Vagina (tissue), 1 donor: Measurements from ENCODE around the gene FAM110D. TPM values are rescaled to one million over a fixed set of nuclear protein-coding genes. Genes with fewer than 3 reads are reported as not detected.

Experiments used
- total RNA-seq: library from RNA; depleted of rRNA; stranded (reverse); fragments of >200 nt; gene quantifications from one replicate; pipeline ENCODE4 v1.2.3, GENCODE V29; 2016

Gene FAM110D
- total RNA-seq, 1 donor from 2014 or later, result 4.2 TPM

Other genes starting within 250 kb of the FAM110D start
- gene PAFAH2, start 161.0 kb upstream of the FAM110D start, total RNA-seq, result 7.1 TPM
- gene EXTL1, start 137.3 kb upstream of the FAM110D start, total RNA-seq, result 0.74 TPM
- not detected for gene SLC30A2, start 113.0 kb upstream of the FAM110D start, total RNA-seq
- gene TRIM63, start 91.4 kb upstream of the FAM110D start, total RNA-seq, result not detected
- 5.6 TPM for gene PDIK1L, start 47.3 kb upstream of the FAM110D start, total RNA-seq
- gene C1orf232, start 9.9 kb downstream of the FAM110D start, total RNA-seq, result not detected
- 18.7 TPM for gene ZNF593, start 10.8 kb downstream of the FAM110D start, total RNA-seq
- not detected for gene ZNF593OS, start 12.8 kb downstream of the FAM110D start, total RNA-seq
- gene CNKSR1, start 18.4 kb downstream of the FAM110D start, total RNA-seq, result 21.9 TPM
- not detected for gene CATSPER4, start 31.5 kb downstream of the FAM110D start, total RNA-seq
- gene CEP85, start 75.1 kb downstream of the FAM110D start, total RNA-seq, result 9.1 TPM
- gene SH3BGRL3, start 121.0 kb downstream of the FAM110D start, total RNA-seq, result 115 TPM
- gene UBXN11, start 147.6 kb downstream of the FAM110D start, total RNA-seq, result 7.1 TPM
- gene CD52, start 158.9 kb downstream of the FAM110D start, total RNA-seq, result 8.1 TPM
- gene CRYBG2, start 195.1 kb downstream of the FAM110D start, total RNA-seq, result 67.0 TPM
- not detected for gene ZNF683, start 213.7 kb downstream of the FAM110D start, total RNA-seq